ENCODE data around the gene VMP1.

The VMP1 gene

GRCh38 chr17:59711936-59712335, 4.5 kb downstream of the VMP1 start:
- no peak for DNase-seq (ENCODE audit: low read depth in 2 of 2)

- DNase-seq (ENCODE audit: low read depth in 2 of 2): no peak
Measured at GRCh38 chr17:59712862-59713261, 5.4 kb downstream of the VMP1 start.

GRCh38 chr17:59714255-59714654, 6.8 kb downstream of the VMP1 start:
- DNase-seq (ENCODE audit: low read depth in 2 of 2): no peak

GRCh38 chr17:59716427-59716826, 9.0 kb downstream of the VMP1 start:
- DNase-seq (ENCODE audit: low read depth in 2 of 2): no peak

- no peak for DNase-seq (ENCODE audit: low read depth in 2 of 2)
Measured at GRCh38 chr17:59719526-59719925, 12.1 kb downstream of the VMP1 start.

- no peak for DNase-seq (ENCODE audit: low read depth in 2 of 2)
Measured at GRCh38 chr17:59722623-59723022, 15.2 kb downstream of the VMP1 start.

GRCh38 chr17:59723041-59723440, 15.6 kb downstream of the VMP1 start:
- no peak for DNase-seq (ENCODE audit: low read depth in 2 of 2)

GRCh38 chr17:59723607-59724006, 16.2 kb downstream of the VMP1 start:
- DNase-seq (ENCODE audit: low read depth in 2 of 2): no peak

GRCh38 chr17:59725691-59726090, 18.2 kb downstream of the VMP1 start:
- DNase-seq (ENCODE audit: low read depth in 2 of 2): no peak

- DNase-seq (ENCODE audit: low read depth in 2 of 2): no peak
Measured at GRCh38 chr17:59727817-59728533, 20.5 kb downstream of the VMP1 start.

- no peak for DNase-seq (ENCODE audit: low read depth in 2 of 2)
Measured at GRCh38 chr17:59730268-59730834, 22.9 kb downstream of the VMP1 start.

- DNase-seq (ENCODE audit: low read depth in 2 of 2): no peak
Measured at GRCh38 chr17:59733697-59734096, 26.2 kb downstream of the VMP1 start.

- no peak for DNase-seq (ENCODE audit: low read depth in 2 of 2)
Measured at GRCh38 chr17:59734226-59734625, 26.8 kb downstream of the VMP1 start.

GRCh38 chr17:59737324-59737723, 29.9 kb downstream of the VMP1 start:
- no peak for DNase-seq (ENCODE audit: low read depth in 2 of 2)

GRCh38 chr17:59743842-59744241, 36.4 kb downstream of the VMP1 start:
- no peak for DNase-seq (ENCODE audit: low read depth in 2 of 2)

- no peak for DNase-seq (ENCODE audit: low read depth in 2 of 2)
Measured at GRCh38 chr17:59745040-59745439, 37.6 kb downstream of the VMP1 start.

- no peak for DNase-seq (ENCODE audit: low read depth in 2 of 2)
Measured at GRCh38 chr17:59746849-59747445, 39.5 kb downstream of the VMP1 start.

- no peak for DNase-seq (ENCODE audit: low read depth in 2 of 2)
Measured at GRCh38 chr17:59748591-59748990, 41.1 kb downstream of the VMP1 start.

- no peak for DNase-seq (ENCODE audit: low read depth in 2 of 2)
Measured at GRCh38 chr17:59751955-59752413, 44.5 kb downstream of the VMP1 start.

GRCh38 chr17:59752446-59752845, 45.0 kb downstream of the VMP1 start:
- no peak for DNase-seq (ENCODE audit: low read depth in 2 of 2)

GRCh38 chr17:59752922-59753321, 45.5 kb downstream of the VMP1 start:
- no peak for DNase-seq (ENCODE audit: low read depth in 2 of 2)

- DNase-seq (ENCODE audit: low read depth in 2 of 2): no peak
Measured at GRCh38 chr17:59753522-59754467, 46.3 kb downstream of the VMP1 start.

All from stimulated activated CD8-positive, alpha-beta memory T cell treated with anti-CD3 and anti-CD28 coated beads, Interleukin-15, amount 100 ng/mL, for 4 hours (primary cell).